SK-N-MC (cell line): ENCODE data around the gene DCBLD1.

Source experiments
- EZH2 ChIP-seq: fragments of 200-600 bp; sonication (generic); IDR thresholded peaks from one replicate; pipeline ENCODE4 v1.6.1; 2017; ENCODE audit warnings: antibody characterized with exemption
- FOXP2 ChIP-seq: optimal IDR thresholded peaks from 2 replicates; pipeline ENCODE3; 2011; ENCODE audit warnings: mild to moderate bottlenecking, moderate library complexity; ENCODE audit not compliant: insufficient read depth; ENCODE audit errors: extremely low read length, control extremely low read depth
- POLR2AphosphoS5 ChIP-seq: IDR thresholded peaks from 2 replicates; pipeline ENCODE4 v1.6.1; 2012; ENCODE audit warnings: mild to moderate bottlenecking, low read depth, low read length, borderline replicate concordance

- TF ChIP-seq EZH2 (no peak), POLR2AphosphoS5 (no peak), FOXP2 (no peak)
These were observed 15.7 kb downstream of the DCBLD1 start for GRCh38 chr6:117498159-117498558.
